Testis (tissue), 5 donors: ENCODE results near the gene MFSD12. TPM values are rescaled to one million over a fixed set of nuclear protein-coding genes. Genes with fewer than 3 reads are reported as not detected.

Experiments
- DNase-seq: peaks from one replicate; pipeline ENCODE4 v3.0.0-alpha.2; 2019
- H3K27ac ChIP-seq, 2 donors: fragments of 200-600 bp; sonication (generic); one replicate each; pipeline ENCODE4 v1.5.1; 2019
- H3K27me3 ChIP-seq: fragments of 200-600 bp; sonication (generic); one replicate; pipeline ENCODE4 v1.5.1; 2019
- H3K36me3 ChIP-seq: fragments of 200-600 bp; sonication (generic); one replicate; pipeline ENCODE4 v1.5.1; 2017; ENCODE audit warnings: low read depth; ENCODE audit errors: missing control alignments
- H3K4me1 ChIP-seq: fragments of 200-600 bp; sonication (generic); one replicate; pipeline ENCODE4 v1.5.1; 2019
- H3K4me3 ChIP-seq, 2 donors: fragments of 200-600 bp; sonication (generic); one replicate each; pipeline ENCODE4 v1.5.1; 2017 to 2019
- H3K9me3 ChIP-seq: fragments of 200-600 bp; sonication (generic); one replicate; pipeline ENCODE4 v1.5.1; 2017
- POLR2A ChIP-seq: fragments of 450-650 bp; IDR thresholded peaks from one replicate; pipeline ENCODE4 v1.6.1; 2017; ENCODE audit warnings: antibody characterized with exemption, mild to moderate bottlenecking, moderate library complexity
- WGBS, 2 donors: methylation state at CpG; one replicate each; pipeline ENCODE4 v1.1.5; 2018; 5-methylcytosine and 5-hydroxymethylcytosine counted together
- intact Hi-C: fragments of 100-400 bp; cut with DNase I; formaldehyde crosslinking; loops from one replicate; pipeline ENCODE4 v1.15.1; 2023; ENCODE audit warnings: low total_unique reads
- long read RNA-seq, 2 donors: transcript quantifications; one replicate each; lab custom pipeline, GENCODE V29; 2026
- polyA plus RNA-seq: library from polyadenylated mRNA; stranded (reverse); fragments of 350-450 nt; fragmentation: Illumina TruSeq; extraction: RNeasy Lipid Tissue Mini Kit (QIAGEN cat#74804); gene quantifications from one replicate; pipeline ENCODE4 v1.2.3, GENCODE V29; 2014; ENCODE audit warnings: low read depth, low replicate concordance; ENCODE audit not compliant: insufficient read depth
- total RNA-seq, 2 donors: library from RNA; depleted of rRNA; stranded (reverse); fragments of >200 nt; gene quantifications; one replicate each; pipeline ENCODE4 v1.2.3, GENCODE V29; 2016
- TF ChIP-seq, protein P1 (sequence below), 3 experiments: fragments of 450-650 bp in 2 of 3; fragments of 200-600 bp in 1 of 3; sonication (generic) in 1 of 3; IDR thresholded peaks; one replicate each; pipeline ENCODE4 v1.5.1; 2016 to 2019; ENCODE audit warnings: antibody characterized with exemption in 3 of 3, mild to moderate bottlenecking in 2 of 3, moderate library complexity in 1 of 3

MFSD12 gene
- total RNA-seq: 10 to 100 TPM; 83.9 to 95.1 TPM
- 32.8 TPM for polyA plus RNA-seq
- long read RNA-seq, donor 1, transcript MFSD12-204 (1 exons, 1,769 nt): major isoform, 24 of 29 reads
- long read RNA-seq, donor 1, partial matches to known transcripts: 0 of 29 reads
- long read RNA-seq, donor 1, other reads (novel, unspliced or antisense): 0 of 29 reads
- long read RNA-seq, donor 2, transcript MFSD12-204 (1 exons, 1,769 nt): major isoform, 13 of 15 reads
- long read RNA-seq, donor 2, partial matches to known transcripts: 0 of 15 reads
- long read RNA-seq, donor 2, other reads (novel, unspliced or antisense): 0 of 15 reads

DNA sequence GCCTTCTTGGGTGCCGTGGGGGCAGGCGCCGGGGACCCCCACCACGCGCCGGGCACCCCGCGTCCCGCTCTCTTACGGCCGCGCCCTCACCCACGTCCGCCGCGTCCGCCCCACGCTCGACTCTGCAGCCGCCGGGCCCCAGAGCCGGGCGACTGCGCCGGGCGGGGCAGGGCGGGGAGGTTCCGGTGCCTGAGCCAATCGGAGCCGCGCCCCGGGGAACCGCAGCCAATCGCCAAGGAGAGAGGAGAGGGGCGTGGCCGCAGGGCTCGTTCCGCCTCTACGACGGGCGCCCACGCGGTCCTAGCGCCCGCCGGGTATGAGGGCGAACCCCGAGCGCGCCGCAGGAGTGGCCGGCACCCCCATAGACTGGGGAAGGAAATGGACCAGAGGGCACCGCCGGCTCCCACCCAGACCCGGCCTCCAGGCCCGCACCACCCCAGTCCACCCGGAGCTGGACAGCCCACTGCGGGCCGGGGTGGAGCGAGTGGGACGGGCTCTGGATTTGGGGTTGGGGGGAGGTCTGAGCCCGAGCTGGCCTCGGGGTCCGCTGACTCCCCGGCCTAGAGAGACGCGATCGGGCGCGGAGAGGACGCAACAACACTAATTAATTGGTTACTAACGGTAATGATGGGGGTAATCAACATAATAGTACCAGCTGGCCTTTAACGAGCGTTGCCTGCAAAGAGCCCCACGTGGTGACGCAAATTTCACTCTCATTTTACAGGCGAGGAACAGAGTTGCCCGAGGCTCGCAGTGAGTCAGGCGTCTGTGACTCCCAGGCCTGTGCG, at the start of gene MFSD12:
MFSD12 (minus strand) TSS at position 126 of the 788 bp plus-strand sequence. CDS start 183 bp downstream, outside the sequence.
- WGBS, 2 donors: 1 to 2% methylated on average over 9 to 26 of the region's 81 CpGs
- Histone ChIP-seq H3K36me3 (no peaks in the 10 kb centered on the region), H3K27me3 (no peaks in the 10 kb centered on the region), H3K4me1 (peaks cover 16% of the 10 kb centered on the region), H3K9me3 (no peaks in the 10 kb centered on the region), H3K4me3 (peak within 1 kb of the TSS; percentile 76 to 85), H3K27ac (no peak within 1 kb of the TSS)
- peak; percentile 41 for TF ChIP-seq POLR2A
- TF ChIP-seq, protein P1, sequence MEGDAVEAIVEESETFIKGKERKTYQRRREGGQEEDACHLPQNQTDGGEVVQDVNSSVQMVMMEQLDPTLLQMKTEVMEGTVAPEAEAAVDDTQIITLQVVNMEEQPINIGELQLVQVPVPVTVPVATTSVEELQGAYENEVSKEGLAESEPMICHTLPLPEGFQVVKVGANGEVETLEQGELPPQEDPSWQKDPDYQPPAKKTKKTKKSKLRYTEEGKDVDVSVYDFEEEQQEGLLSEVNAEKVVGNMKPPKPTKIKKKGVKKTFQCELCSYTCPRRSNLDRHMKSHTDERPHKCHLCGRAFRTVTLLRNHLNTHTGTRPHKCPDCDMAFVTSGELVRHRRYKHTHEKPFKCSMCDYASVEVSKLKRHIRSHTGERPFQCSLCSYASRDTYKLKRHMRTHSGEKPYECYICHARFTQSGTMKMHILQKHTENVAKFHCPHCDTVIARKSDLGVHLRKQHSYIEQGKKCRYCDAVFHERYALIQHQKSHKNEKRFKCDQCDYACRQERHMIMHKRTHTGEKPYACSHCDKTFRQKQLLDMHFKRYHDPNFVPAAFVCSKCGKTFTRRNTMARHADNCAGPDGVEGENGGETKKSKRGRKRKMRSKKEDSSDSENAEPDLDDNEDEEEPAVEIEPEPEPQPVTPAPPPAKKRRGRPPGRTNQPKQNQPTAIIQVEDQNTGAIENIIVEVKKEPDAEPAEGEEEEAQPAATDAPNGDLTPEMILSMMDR (IDR thresholded peaks at IDR 0.05): peak in 1 of 3 experiments; percentile 23
- intact Hi-C loops: loop anchor here (10.0 kb wide), 1 partner anchor 57 kb away; no protein-coding TSS in a partner anchor
- peak; percentile 94 for DNase-seq

DNA sequence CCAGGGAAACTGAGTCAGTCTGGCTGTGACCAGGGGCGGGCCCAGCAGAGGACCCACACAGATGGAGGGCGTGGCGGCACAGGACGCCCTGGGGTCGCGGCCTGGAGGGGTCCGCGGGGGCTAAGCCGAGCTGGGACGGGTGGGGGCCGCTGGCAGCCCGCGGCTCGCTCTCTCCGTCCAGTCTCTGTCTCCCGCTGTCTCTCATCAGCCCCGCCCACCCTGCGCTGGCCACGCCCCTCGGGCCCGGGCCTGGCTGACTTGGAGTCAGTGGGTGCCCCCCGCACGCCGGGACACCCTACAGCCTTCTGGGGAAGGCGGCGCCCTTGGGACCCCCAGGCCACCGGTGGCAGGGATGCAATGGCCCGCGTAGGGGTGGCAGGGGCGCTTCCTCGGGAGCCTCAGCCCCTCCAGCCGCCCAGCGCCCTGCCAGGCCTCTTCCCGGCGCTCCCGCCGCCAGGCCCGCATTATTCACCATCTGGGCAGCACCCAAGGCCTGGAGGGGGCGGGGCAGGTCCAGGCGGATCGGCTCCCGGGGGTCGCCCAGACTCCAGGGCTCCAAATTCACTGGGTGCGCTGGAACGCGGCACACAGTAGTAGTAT, 49.4 kb upstream of the MFSD12 start, which contains the start of gene TBXA2R:
TBXA2R (minus strand) TSS at position 186 of the 600 bp plus-strand sequence. CDS start 6,241 bp downstream, outside the sequence.
- Histone ChIP-seq H3K36me3 (no peaks in the 10 kb centered on the region), H3K4me3 (peak within 1 kb of the TSS; percentile 51 to 56), H3K4me1 (peaks cover 34% of the 10 kb centered on the region), H3K27ac (peak within 1 kb of the TSS; percentile 54 to 60), H3K9me3 (no peaks in the 10 kb centered on the region), H3K27me3 (no peaks in the 10 kb centered on the region)
- peak; percentile 84 for DNase-seq
- 2 to 6% methylated on average over 10 to 34 of the region's 46 CpGs for WGBS, 2 donors
- intact Hi-C loops: no loop called here
- TF ChIP-seq POLR2A: no peak
- TF ChIP-seq, protein P1 (IDR thresholded peaks at IDR 0.05): no peak

DNA sequence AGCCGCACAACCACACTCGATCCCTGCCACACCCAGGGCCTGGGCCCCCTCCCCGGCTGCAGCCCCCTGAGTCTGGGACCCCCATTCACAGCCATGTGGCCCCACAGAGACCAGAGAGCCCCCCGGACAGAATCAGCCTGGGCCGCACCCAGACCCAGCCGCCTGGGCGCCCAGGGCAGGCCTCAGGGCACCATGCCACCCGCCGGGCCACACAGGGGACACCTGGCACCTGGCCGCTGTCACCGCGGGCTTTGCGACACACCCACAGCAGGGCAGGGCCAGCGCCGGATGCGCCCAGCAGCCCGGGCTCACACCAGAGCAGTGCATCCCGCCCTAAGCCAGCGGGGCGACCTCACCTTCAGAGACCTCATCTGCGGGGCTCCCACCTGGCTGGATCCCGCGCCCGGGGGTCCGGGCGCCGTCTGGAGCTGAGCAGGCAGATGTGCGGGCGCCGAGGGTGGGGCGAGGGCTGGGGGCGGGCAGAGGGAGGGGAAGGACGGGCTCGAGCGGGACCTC, 48.8 kb upstream of the MFSD12 start:
- peaks cover 34% of the 10 kb centered on the region for H3K4me1 ChIP-seq
- H3K27me3 ChIP-seq: no peaks in the 10 kb centered on the region
- TF ChIP-seq, protein P1 (IDR thresholded peaks at IDR 0.05): no peak
- TF ChIP-seq POLR2A: no peak
- H3K4me3 ChIP-seq: peak overlapping the region; percentile 51 to 56
- no peaks in the 10 kb centered on the region for H3K36me3 ChIP-seq
- H3K27ac ChIP-seq: peak overlapping the region in 1 of 2 donors; percentile 54
- no peaks in the 10 kb centered on the region for H3K9me3 ChIP-seq
- intact Hi-C loops: no loop called here
- WGBS, 2 donors: 11 to 43% methylated on average over 2 to 29 of the region's 35 CpGs
- DNase-seq: no peak

DNA sequence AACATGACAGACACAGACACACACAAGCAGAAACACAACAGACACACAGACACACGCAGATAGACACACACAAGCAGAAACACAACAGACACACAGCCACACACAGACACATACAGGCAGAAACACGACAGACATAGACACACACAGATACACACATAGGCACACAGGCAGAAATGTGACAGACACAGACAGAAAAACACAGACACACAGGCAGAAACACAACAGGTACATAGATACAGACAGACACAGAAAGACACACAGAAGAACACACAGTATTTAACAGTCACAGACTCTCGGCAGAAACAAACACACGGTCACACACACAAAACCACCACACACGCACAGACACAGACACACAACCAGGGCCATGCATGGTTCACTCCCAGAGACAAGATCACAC, 48.4 kb upstream of the MFSD12 start:
- WGBS, 2 donors: 63 to 67% methylated on average over 5 of the region's 5 CpGs
- Histone ChIP-seq H3K9me3 (no peaks in the 10 kb centered on the region), H3K27ac (no peak overlapping the region)

More for the DNA sequence above, 48.4 kb upstream of the MFSD12 start:
- peak overlapping the region in 1 of 2 donors; percentile 56 for H3K4me3 ChIP-seq
- no peak for DNase-seq
- intact Hi-C loops: no loop called here
- no peak for TF ChIP-seq POLR2A
- TF ChIP-seq, protein P1 (IDR thresholded peaks at IDR 0.05): no peak
- peaks cover 34% of the 10 kb centered on the region for H3K4me1 ChIP-seq
- H3K27me3 ChIP-seq: no peaks in the 10 kb centered on the region
- H3K36me3 ChIP-seq: no peaks in the 10 kb centered on the region
